GM19193 (cell line): Measurements from ENCODE around the gene WDTC1.

ENCODE experiments used
- POLR2A ChIP-seq: IDR thresholded peaks from 4 replicates; pipeline ENCODE4 v1.6.1; 2011; ENCODE audit not compliant: insufficient read depth, insufficient read length; ENCODE audit errors: extremely low read depth

Gene WDTC1

DNA sequence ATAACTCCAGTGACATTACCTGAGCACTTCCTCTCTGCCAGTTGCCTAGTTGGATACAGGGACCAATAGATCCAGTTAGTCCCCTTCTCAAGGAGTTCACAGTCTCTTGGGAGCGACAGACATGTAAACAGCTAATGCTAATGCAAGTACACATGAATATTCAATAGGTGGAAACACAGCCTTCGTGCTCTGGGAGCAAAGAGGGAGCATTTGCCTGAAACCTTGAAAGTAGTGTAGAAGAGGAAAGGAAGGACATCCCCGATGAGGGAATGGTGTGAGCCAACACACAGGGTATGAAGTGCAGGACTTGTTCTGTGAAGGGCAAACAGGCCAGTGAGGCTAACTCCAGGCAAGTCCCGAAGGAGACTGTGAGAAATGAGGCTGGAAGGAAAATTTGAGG is 83.7 kb downstream of the WDTC1 start:
- TF ChIP-seq POLR2A: no peak

DNA sequence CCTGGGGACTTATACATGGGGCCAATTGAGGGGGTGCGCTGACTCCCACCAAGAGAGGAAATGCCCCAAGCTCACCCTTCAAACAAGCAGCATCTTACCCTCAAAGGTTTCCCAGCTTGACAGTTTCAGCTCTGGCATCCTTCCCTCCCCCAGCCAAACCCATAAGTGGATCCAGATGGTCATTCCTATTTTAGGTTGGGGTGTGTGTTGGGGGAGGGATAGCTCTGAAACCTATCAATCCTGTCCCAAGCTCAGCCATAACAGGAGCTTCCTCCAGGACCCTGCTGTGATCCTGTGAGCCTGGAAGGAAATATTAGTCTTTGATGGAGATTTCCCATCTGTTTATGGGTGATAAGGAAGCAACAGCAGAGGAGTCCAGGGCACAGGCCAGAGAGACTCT is 84.2 kb downstream of the WDTC1 start:
- TF ChIP-seq POLR2A: no peak

DNA sequence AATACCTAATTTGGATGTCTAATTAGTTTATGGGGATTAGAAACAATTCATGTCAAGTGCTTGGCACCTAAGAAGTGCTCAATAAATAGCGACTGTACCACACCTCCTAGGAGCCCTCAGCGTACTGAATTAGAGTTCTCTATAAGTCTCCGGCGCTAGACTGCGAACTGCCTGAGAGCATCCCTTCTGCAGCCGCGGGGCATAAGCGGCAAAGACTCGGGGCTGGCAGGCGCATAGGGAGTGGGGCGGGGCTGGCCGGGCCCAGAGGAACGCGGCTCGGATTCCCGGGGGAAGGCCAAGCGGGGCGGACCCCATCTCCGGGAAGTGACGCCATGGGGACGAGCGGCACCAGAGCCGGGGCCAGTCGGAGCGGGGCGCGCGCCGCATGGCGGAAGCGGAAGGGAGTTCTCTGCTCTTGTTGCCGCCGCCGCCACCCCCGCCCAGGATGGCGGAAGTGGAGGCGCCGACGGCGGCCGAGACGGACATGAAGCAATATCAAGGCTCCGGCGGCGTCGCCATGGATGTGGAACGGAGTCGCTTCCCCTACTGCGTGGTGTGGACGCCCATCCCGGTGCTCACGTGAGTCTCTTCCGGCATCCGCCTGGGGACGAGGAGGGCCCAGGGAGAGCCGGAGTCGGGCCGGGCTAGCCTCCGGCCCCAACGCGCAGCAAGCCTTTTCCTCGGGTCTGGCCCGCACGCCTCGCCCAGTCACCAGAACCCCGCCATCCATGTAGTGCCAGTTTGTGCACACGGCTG is 87.6 kb downstream of the WDTC1 start, which contains the start of gene TMEM222:
TSS of gene TMEM222 (plus strand) at position 351 of the 756 bp plus-strand sequence. CDS start at position 386, 35 bp downstream.
- TF ChIP-seq POLR2A: peak; percentile 85

DNA sequence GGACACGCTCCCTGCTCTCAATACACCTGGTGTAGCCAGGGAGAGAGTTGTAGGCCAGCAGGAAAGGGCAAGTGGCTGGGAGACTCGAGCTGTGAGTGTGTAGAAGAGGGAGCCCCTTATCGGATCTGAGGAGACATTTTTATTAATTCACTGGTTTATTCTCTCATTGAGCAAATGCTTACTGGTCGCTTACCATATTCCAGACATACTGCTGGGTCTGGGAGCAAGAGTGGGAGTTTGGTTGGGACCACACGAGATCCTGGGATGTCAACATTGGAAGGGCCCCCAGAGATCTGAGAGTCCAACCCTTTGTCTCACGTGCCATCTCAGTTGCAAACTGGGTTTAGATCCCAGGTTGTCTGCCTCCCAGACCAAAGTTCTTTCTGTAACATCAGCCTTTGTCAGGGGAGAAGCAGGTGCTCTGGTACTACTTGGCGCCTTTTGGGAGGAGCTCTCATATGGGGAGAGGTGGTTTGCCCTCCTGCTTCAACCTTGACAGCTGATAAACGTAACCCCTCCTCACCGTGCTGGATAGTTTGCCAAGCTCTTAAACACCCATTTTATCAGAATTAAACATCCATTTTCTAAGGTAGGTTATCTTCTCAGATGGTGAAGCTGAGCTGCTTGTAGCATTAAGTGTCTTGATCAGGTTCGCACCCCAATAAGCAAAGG is 88.3 kb downstream of the WDTC1 start:
- TF ChIP-seq POLR2A: no peak

DNA sequence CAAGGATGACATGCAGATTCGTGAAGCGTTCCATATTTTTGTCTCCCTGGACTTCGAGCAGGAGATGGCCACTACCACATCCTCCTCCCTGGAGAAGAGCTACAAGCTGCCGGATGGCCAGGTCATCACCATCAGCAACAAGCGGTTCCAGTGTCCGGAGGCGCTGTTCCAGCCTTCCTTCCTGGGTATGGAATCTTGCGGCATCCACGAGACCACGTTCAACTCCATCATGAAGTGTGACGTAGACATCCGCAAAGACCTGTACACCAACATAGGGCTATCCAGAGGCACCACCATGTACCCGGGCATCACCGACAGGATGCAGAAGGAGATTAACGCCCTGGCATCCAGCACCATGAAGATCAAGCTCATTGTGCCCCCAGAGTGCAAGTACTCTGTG is 90.9 kb downstream of the WDTC1 start:
- TF ChIP-seq POLR2A: no peak

DNA sequence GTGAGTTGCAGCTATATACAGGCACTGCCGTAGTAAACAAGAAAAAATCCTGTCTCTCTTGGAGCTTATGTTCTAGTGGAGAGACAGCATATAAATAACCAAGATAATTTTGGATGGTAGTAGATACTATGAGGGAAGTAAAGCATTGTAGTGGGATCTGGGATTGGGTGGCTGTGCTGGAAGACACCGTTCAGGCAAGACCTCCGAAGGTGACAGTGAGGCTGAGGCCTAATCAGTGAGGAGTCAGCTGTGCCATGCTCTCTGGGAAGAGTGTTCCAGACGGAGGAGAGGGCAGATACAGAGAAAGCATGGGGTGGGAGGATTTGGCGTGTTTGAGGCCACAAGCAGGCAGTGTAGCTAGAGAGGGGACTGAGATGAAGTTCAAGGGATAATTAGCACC is 93.5 kb downstream of the WDTC1 start:
- TF ChIP-seq POLR2A: no peak

DNA sequence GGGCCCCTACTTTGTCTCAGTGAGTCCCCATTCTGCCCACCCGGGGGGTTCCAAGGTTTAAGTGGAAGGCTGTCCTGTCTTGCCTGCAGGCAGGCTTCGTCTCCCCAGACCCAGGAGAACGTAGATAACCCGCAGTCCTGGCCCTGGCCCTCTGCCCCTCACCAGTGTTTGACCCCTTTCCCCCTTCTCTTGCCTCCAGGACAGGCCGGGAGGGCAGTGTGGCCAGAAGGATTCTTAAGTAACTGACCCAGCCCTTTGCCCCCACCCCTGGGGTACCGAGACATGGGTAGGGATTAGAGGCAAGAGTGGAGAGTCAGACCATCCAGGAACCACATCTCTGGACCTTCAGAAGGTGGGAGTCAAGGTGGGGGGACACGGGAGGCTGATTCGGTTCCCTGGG is 96.4 kb downstream of the WDTC1 start:
- no peak for TF ChIP-seq POLR2A

DNA sequence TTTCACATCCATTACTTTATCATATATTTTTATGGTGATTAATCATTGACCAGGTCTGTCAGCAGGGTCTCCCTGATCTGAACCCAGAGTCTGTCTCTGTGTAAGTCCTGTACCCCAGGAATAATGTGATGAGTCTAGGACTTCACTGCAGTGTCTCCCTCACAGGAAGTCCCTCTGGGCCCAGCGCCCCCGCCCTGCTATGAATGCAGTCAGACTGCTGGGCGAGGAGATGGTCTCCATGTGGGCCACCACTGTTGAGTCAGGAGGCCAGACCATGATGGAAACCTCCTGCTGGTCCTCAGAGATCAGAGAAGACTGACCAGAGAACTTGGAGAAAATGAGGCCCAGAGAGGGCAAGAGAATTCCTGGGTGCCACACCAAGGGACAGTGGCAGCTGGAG is 97.0 kb downstream of the WDTC1 start:
- TF ChIP-seq POLR2A: no peak

DNA sequence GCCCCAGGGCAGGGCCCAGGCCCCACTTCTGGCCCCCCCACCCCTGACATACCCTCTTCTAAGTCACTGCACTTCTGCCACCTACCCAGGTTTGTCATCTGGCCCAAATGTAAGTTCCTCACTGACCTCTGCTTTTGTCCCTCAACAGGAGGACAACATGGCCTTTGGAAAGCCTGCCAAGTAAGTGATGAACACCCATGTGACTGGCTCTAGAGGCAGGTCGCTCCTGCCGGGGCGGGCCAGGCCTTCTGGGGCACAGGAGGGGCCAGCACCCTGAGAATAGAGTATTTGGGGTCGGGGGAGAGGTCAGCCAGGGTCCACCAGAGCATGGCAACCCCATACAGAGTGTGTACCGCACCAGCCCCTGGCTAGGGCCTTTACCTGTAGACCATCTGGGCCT is 97.5 kb downstream of the WDTC1 start:
- no peak for TF ChIP-seq POLR2A

DNA sequence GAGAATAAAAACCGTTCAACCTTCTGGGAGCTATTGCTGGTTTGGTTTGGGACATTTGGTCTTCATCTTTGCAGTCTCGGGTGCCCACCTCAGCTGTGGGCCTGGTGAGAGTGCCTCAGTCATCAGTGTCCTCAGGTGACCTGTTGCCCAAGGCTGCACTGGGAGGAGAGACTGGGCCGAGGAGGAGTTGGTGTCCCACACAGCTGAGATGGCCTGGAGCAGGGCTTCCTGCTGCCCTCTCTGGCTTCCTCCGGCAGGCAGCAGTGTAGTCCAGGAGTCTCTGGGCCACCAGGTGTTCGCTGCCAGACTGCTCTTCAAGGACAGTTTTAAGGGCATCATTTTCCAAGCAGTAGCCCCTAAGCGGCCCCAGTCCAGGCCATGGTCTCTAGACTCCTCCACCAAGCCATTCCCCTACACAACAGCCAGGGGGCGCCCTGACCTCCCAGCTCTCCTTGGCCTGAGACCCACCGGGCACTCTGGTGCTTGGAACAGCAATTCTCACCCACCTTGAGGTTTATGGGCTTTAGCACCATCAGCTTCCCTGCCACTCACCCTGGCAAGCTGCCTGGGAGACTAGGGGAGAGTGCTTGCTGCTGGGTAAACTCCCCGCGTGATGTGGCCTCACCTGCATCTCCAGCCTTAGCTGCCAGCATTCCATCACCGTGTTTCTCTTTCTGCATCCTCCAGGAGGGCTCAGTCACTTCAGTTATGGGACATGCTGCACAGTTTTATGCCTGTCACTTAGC is 98.3 kb downstream of the WDTC1 start:
- TF ChIP-seq POLR2A: no peak

DNA sequence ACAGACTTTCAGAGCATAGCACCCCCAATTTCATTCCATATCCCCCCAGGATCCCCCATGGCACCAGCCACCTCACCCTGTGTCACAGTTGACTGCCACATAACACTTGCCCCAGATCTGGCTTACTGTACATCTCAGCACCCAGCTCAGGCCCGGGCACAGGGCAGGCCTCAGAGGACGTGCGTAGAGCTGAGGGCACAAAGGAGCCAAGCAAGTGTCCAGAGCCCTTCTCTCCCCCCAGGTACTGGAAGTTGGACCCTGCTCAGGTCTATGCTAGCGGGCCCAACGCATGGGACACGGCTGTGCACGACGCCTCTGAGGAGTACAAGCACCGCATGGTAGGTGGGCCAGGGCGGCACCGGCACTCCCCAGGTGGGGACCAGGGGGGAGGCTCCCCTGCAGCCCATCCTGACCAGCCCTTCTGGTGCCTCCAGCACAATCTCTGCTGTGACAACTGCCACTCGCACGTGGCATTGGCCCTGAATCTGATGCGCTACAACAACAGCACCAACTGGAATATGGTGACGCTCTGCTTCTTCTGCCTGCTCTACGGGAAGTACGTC is 99.4 kb downstream of the WDTC1 start:
- no peak for TF ChIP-seq POLR2A

DNA sequence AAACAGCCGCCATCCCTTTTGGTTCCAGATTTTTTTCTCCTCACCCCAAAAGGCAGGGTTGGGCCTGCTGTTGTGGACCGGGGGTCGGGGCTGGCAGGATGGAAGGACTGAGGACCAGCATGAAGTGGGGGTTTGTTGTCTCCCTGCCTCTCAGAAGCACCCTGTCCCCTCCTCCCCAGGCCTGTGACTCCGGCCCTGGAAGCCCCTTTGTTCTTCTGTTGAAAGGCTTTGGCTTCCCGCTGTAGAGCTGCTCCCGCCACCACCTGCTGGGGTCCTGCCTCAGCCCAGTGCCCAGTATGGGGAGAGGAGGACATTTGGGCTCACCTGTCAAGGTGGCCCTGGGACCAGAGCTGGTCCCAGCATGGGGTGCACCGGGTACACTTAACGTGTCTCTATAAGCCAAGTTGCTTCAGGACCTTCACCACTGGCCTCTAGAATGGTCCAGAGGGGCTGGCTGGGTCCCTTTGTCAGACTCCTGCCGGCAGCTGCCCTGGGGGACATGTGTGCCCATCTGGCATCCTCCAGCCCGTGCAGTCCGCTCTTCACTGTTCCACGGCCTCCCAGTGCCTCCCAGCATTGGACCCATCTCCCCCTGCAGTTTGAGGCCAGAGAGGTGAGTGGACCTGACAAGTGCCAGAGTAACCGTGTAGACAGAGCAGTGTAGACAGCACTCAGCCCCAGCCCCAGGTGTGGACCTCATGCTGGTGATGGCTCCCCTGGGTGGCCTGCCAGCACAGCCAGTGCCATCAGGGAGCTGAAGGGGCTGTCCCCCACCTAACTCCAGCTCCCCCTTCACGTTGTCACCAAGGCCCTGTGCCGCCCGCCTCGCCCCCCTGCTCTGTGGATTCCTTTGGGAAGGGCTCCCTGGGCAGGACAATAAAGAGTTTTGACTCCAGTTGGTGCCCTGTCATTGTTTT is 101.3 kb downstream of the WDTC1 start:
- TF ChIP-seq POLR2A: no peak

DNA sequence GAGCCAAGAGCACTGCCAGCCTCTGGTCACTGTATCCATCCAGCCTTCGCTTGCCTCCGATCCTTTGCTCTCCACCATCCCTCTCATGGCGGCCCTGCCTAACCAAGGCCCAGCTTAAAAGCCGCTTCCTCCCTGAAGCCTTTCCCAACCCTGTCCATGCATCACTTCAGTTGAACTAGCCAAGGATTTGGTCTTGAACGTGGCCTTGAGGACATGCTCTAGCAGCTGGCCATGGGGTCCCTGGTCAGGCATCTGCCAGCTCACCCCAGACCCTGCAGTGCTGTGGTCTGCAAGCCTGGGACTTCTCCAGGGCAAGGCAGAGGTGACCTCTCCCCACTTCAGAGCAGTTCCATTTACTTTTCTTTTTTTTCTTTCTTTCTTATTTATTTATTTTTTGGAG is 102.3 kb downstream of the WDTC1 start:
- TF ChIP-seq POLR2A: no peak

DNA sequence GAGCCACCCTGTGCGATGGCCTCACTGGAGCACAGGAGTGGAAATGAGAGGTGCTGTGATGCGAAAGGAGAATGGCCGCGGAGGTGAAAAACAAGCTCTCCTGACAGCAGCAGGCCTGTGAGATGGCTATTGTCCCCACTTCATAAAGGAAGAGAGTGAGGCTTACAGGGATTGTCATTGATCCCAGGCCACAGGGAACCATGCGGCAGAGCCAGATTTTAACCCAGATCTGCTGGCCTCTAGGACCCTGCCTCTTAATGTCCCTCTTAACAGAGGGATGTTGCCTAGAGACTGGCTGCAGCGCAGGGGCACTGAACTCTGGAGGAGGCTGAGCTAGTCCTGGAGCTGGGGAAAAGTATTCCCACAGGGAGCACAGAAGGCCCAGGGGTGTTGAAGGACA is 104.3 kb downstream of the WDTC1 start:
- TF ChIP-seq POLR2A: no peak

DNA sequence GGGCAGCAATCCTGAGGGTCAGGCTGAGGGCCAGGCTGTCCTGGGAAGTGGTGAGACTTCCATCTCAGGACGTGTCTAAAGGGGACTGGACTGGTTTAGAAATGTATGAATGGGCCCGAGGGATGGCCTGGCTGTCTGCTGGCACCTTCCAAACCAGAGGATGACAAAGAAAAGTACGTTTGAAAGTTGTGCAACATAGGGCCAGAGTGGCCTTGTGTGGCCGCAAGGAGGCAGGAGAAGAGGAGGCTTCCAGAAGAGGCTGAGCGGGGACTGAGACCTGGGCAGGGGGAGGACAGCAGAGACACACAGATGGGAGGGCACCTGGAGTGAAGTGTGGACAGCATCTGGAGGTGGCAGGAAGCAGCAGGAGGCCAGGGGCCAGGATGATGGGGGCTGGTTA is 104.8 kb downstream of the WDTC1 start:
- no peak for TF ChIP-seq POLR2A
